GM23338 (cell line): ENCODE data around the gene CNTN1. TPM values are rescaled to one million over a fixed set of nuclear protein-coding genes. Genes with fewer than 3 reads are reported as not detected.

Experiments
- ATAC-seq: fragments of 200-7000 bp; cut with Tn5 transposase; 3 replicates; pipeline ENCODE4 v1.9.1; 2020
- DNase-seq: peaks from one replicate; pipeline ENCODE4 v3.0.0-alpha.2; 2015; ENCODE audit warnings: low spot score
- H2AFZ ChIP-seq: fragments of 200-600 bp; sonication (generic); 2 replicates; pipeline ENCODE4 v1.8.0; 2016; ENCODE audit warnings: antibody characterized with exemption, mild to moderate bottlenecking, moderate library complexity
- H3F3A ChIP-seq: fragments of 200-600 bp; sonication (generic); replicated peaks from 2 replicates; pipeline ENCODE4 v1.8.0; 2017; ENCODE audit warnings: antibody characterized with exemption, mixed run types, low read depth
- H3K27ac ChIP-seq: fragments of 200-600 bp; sonication (generic); 2 replicates; pipeline ENCODE4 v1.6.1; 2016; ENCODE audit warnings: low read depth
- H3K27me3 ChIP-seq: fragments of 200-600 bp; sonication (generic); 2 replicates; pipeline ENCODE4 v1.8.0; 2016; ENCODE audit warnings: mild to moderate bottlenecking, mixed run types, moderate library complexity; ENCODE audit not compliant: insufficient read depth
- H3K36me3 ChIP-seq: fragments of 200-600 bp; sonication (generic); 2 replicates; pipeline ENCODE4 v1.8.0; 2016; ENCODE audit warnings: mild to moderate bottlenecking; ENCODE audit not compliant: insufficient read depth
- H3K4me1 ChIP-seq: fragments of 200-600 bp; sonication (generic); 2 replicates; pipeline ENCODE4 v1.8.0; 2016; ENCODE audit warnings: mild to moderate bottlenecking, moderate library complexity; ENCODE audit not compliant: insufficient read depth
- H3K4me2 ChIP-seq: fragments of 200-600 bp; sonication (generic); 2 replicates; pipeline ENCODE4 v1.7.1; 2017; ENCODE audit warnings: mixed run types
- H3K4me3 ChIP-seq: fragments of 200-600 bp; sonication (generic); 2 replicates; pipeline ENCODE4 v1.6.1; 2016; ENCODE audit warnings: mixed run types
- H3K79me2 ChIP-seq: fragments of 200-600 bp; sonication (generic); replicated peaks from 2 replicates; pipeline ENCODE4 v1.8.0; 2017; ENCODE audit warnings: mild to moderate bottlenecking; ENCODE audit not compliant: insufficient read depth
- H3K9me2 ChIP-seq: fragments of 200-600 bp; sonication (generic); 2 replicates; pipeline ENCODE4 v1.8.0; 2017; ENCODE audit not compliant: insufficient read depth
- H4K20me1 ChIP-seq: fragments of 200-600 bp; sonication (generic); replicated peaks from 2 replicates; pipeline ENCODE4 v1.8.0; 2017; ENCODE audit warnings: mild to moderate bottlenecking; ENCODE audit not compliant: insufficient read depth
- H3K27ac Mint-ChIP-seq: 2 replicates; pipeline ENCODE4 v1.8.0; 2020; ENCODE audit warnings: inconsistent platforms, mild to moderate bottlenecking, moderate library complexity, mixed read lengths
- H3K27me3 Mint-ChIP-seq: 3 replicates; pipeline ENCODE4 v1.8.0; 2022; ENCODE audit warnings: low read depth, mild to moderate bottlenecking, moderate library complexity, mixed read lengths, inconsistent platforms; ENCODE audit not compliant: insufficient read depth, poor library complexity
- H3K36me3 Mint-ChIP-seq: 3 replicates; pipeline ENCODE4 v1.8.0; 2021; ENCODE audit warnings: low read depth, mild to moderate bottlenecking, inconsistent platforms, moderate library complexity, mixed read lengths
- H3K4me1 Mint-ChIP-seq: 3 replicates; pipeline ENCODE4 v1.8.0; 2020; ENCODE audit warnings: mild to moderate bottlenecking, inconsistent platforms, mixed read lengths
- H3K4me3 Mint-ChIP-seq: 3 replicates; pipeline ENCODE4 v1.8.0; 2021; ENCODE audit warnings: moderate library complexity, mild to moderate bottlenecking, inconsistent platforms, mixed read lengths
- H3K9me3 Mint-ChIP-seq: 3 replicates; pipeline ENCODE4 v1.8.0; 2020; ENCODE audit warnings: moderate library complexity, mild to moderate bottlenecking, inconsistent platforms, mixed read lengths
- CREB1 ChIP-seq: fragments of 250-450 bp; sonication (Bioruptor Pico); IDR thresholded peaks from 2 replicates; pipeline ENCODE4 v1.5.0; 2020; ENCODE audit warnings: low read depth, mild to moderate bottlenecking, moderate library complexity
- ETS1 ChIP-seq: IDR thresholded peaks from 2 replicates; pipeline ENCODE4 v1.6.1; 2016; ENCODE audit warnings: antibody characterized with exemption
- EZH2 ChIP-seq: fragments of 200-600 bp; sonication (generic); IDR thresholded peaks from one replicate; pipeline ENCODE4 v1.8.0; 2017; ENCODE audit warnings: antibody characterized with exemption, mild to moderate bottlenecking, low read depth; ENCODE audit not compliant: unreplicated experiment
- JUNB ChIP-seq: IDR thresholded peaks from one replicate; pipeline ENCODE4 v1.6.1; 2016; ENCODE audit warnings: antibody characterized with exemption; ENCODE audit not compliant: unreplicated experiment
- NANOG ChIP-seq: IDR thresholded peaks from 2 replicates; pipeline ENCODE4 v1.6.1; 2016; ENCODE audit warnings: antibody characterized with exemption, borderline replicate concordance
- POLR2AphosphoS5 ChIP-seq: IDR thresholded peaks from 2 replicates; pipeline ENCODE4 v1.6.1; 2016; ENCODE audit warnings: antibody characterized with exemption, low read depth
- REST ChIP-seq: IDR thresholded peaks from one replicate; pipeline ENCODE4 v1.6.1; 2018; ENCODE audit warnings: antibody characterized with exemption; ENCODE audit not compliant: unreplicated experiment
- ZNF462 ChIP-seq: fragments of 250-450 bp; sonication (Bioruptor Pico); IDR thresholded peaks from 2 replicates; pipeline ENCODE4 v1.5.0; 2020; ENCODE audit warnings: mild to moderate bottlenecking, moderate library complexity
- polyA plus RNA-seq: library from polyadenylated mRNA; unstranded; fragments of >200 nt; fragmentation: Nextera tagmentation; extraction: Ambion mirVana; gene quantifications from 2 replicates; pipeline ENCODE4 v1.2.1, GENCODE V29; 2016
- total RNA-seq: library from RNA; depleted of rRNA; stranded (reverse); fragments of >200 nt; shearing (Covaris generic); gene quantifications from 2 replicates; pipeline ENCODE4 v1.2.3, GENCODE V29; 2014

Gene CNTN1
- total and polyA plus RNA-seq, 2 experiments from 2014 or later: 5.0 to 27.0 TPM

DNA sequence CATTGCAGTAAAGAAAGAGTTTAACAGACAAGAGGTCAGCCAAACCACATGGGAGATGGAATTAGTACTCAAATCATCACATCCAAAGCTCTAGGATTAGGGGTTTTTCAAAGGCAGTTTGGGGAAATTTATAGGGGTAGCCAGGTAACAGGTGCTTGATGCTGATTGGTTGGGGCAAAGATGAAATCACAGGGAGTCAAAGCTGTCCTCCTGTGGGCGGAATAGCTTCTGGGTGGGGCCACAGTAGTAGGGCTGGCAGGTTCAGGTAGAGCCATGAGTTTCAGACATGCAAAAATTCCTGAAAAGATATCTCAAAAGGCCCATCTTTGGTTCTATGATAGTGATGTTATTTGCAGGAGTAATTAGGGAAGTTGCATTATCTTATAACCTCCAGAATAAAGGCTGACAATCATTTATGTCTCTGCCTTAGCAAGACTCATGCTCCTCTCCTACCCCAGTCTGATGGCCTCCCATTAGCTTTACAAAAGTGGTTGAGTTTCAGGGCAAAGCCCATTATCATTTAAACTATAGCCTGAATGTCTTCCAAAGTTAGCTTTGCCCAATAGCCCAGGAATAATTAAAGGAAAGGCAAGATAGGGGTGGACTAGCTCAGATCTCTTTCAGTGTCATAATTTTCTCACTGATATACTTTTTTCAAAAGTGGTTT lies 42.1 kb upstream of the CNTN1 start:
- H3K4me1 Mint-ChIP-seq: peaks cover 32% of the 10 kb centered on the region
- DNase-seq (peak; percentile 14), ATAC-seq (peak; percentile 29; the same call in 2 of the 3 replicates)
- H3K9me3 Mint-ChIP-seq: no peaks in the 10 kb centered on the region
- H3K27me3 Mint-ChIP-seq: no peaks in the 10 kb centered on the region
- H3K27ac Mint-ChIP-seq: no peak overlapping the region; the same call in 1 of the 2 replicates
- H3K27me3 ChIP-seq: no peaks in the 10 kb centered on the region
- H3F3A ChIP-seq: no peaks in the 10 kb centered on the region
- H3K36me3 ChIP-seq: no peaks in the 10 kb centered on the region
- no peak overlapping the region for H3K4me3 ChIP-seq
- no peaks in the 10 kb centered on the region for H3K36me3 Mint-ChIP-seq
- H3K79me2 ChIP-seq: no peaks in the 10 kb centered on the region
- peak overlapping the region; percentile 5; the same call in 1 of the 2 replicates for H2AFZ ChIP-seq
- H3K4me2 ChIP-seq: no peak overlapping the region
- H3K27ac ChIP-seq: peak overlapping the region; percentile 8; the same call in 1 of the 2 replicates
- peaks cover 5% of the 10 kb centered on the region; the same call in 1 of the 2 replicates for H3K9me2 ChIP-seq
- H3K4me3 Mint-ChIP-seq: no peak overlapping the region
- no peaks in the 10 kb centered on the region for H4K20me1 ChIP-seq
- H3K4me1 ChIP-seq: peaks cover 23% of the 10 kb centered on the region
- TF ChIP-seq ZNF462 (CRISPR knock-in tag) (peak; percentile 51; the same call in 1 of the 2 replicates), CREB1 (no peak), POLR2AphosphoS5 (no peak)

DNA sequence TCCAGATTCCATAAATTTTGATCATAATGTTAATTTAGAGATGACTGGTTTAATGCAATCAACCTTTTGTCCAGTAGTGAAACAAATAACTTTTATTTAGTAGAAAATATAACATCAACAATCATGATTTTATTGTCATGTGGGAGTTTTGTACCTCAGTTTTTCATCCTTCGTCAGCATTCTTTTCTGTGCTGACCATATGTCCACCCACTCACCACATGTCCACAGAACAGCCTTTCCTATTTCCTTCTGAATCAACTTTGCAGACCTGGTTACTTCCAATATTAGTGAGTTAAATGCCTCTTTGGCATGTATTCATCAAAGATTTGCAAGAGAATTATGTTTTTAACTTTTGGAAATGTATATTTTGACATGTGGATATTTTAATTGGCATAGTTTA lies 36.8 kb upstream of the CNTN1 start:
- H2AFZ ChIP-seq: no peak overlapping the region
- no peak overlapping the region for H3K27ac ChIP-seq
- no peak for DNase-seq
- H3K4me1 ChIP-seq: no peaks in the 10 kb centered on the region
- ATAC-seq: no peak
- H3K4me3 Mint-ChIP-seq: no peak overlapping the region
- no peak overlapping the region for H3K4me3 ChIP-seq
- peaks cover 23% of the 10 kb centered on the region for H3K9me2 ChIP-seq
- no peaks in the 10 kb centered on the region for H3K79me2 ChIP-seq
- H3K27me3 ChIP-seq: no peaks in the 10 kb centered on the region
- H4K20me1 ChIP-seq: no peaks in the 10 kb centered on the region
- H3K4me1 Mint-ChIP-seq: peaks cover 5% of the 10 kb centered on the region; the same call in 2 of the 3 replicates
- no peak overlapping the region for H3K27ac Mint-ChIP-seq
- no peaks in the 10 kb centered on the region for H3K27me3 Mint-ChIP-seq
- no peak overlapping the region for H3K4me2 ChIP-seq
- H3K36me3 Mint-ChIP-seq: no peaks in the 10 kb centered on the region
- no peaks in the 10 kb centered on the region for H3F3A ChIP-seq
- no peaks in the 10 kb centered on the region for H3K9me3 Mint-ChIP-seq
- H3K36me3 ChIP-seq: no peaks in the 10 kb centered on the region
- TF ChIP-seq NANOG (no peak), POLR2AphosphoS5 (no peak), ETS1 (no peak), JUNB (no peak), REST (no peak), EZH2 (no peak)
